ENCODE results near the gene FXYD3.

The FXYD3 gene

GRCh38 chr19:35077411-35078223 lies 38.0 kb upstream of the FXYD3 start:
- DNase-seq (ENCODE audit: low read depth), result no peak
- no peak overlapping the region for H3K4me3 ChIP-seq (ENCODE audit: low read depth, low read length)
- TF ChIP-seq, protein P1, sequence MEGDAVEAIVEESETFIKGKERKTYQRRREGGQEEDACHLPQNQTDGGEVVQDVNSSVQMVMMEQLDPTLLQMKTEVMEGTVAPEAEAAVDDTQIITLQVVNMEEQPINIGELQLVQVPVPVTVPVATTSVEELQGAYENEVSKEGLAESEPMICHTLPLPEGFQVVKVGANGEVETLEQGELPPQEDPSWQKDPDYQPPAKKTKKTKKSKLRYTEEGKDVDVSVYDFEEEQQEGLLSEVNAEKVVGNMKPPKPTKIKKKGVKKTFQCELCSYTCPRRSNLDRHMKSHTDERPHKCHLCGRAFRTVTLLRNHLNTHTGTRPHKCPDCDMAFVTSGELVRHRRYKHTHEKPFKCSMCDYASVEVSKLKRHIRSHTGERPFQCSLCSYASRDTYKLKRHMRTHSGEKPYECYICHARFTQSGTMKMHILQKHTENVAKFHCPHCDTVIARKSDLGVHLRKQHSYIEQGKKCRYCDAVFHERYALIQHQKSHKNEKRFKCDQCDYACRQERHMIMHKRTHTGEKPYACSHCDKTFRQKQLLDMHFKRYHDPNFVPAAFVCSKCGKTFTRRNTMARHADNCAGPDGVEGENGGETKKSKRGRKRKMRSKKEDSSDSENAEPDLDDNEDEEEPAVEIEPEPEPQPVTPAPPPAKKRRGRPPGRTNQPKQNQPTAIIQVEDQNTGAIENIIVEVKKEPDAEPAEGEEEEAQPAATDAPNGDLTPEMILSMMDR (IDR thresholded peaks at IDR 0.05; ENCODE audit: low read depth, low read length, missing control alignments), result no peak

DNA sequence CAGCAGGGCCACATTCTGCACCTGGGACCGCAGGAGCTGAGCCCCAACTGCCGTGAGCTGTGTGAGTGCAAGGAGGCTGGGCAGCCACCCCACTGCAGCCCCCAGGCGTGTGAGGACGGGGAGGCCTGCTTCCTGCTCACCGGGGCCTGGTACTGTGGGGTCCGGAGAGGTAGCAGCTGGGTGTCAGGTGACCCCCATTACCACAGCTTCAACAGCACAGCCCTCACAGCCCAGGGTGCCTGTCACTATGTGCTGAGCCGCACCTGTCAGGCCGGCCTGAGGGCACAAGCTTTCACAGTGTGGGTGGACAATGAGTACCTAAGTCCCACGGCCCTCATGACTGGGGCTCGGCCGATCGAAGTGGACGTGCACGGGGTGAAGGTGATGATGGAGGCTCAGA lies 35.8 kb upstream of the FXYD3 start:
- TF ChIP-seq, protein P1 (IDR thresholded peaks at IDR 0.05; ENCODE audit: low read depth, low read length, missing control alignments), result no peak

DNA sequence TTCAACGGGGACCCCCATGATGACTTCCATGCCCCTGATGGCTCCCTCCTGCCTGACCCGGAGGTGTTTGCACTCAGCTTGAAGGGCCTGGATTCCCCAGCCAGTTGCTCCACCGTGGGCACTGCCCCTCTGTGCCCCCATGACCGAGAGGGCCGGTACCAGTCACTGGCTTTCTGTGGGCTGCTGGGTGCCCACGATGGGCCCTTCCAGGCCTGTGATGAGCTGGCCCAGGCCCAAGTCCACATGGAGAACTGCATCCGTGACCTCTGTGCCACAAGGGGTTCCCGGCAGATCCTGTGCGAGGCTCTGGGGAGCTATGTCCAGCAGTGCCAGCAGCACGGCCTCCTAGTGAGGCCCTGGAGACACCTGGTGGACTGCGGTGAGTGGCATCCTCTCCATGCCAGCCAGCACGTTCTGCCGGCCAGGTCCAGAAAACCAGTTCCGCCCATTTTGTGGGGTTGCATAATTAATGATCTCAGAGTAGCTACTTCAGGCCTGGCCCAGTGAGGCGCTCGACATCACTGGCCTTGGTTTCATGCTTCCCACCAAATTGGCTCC lies 34.9 kb upstream of the FXYD3 start:
- TF ChIP-seq, protein P1 (IDR thresholded peaks at IDR 0.05; ENCODE audit: low read depth, low read length, missing control alignments), result no peak
- H3K4me3 ChIP-seq (ENCODE audit: low read depth, low read length), result no peak overlapping the region

More for the DNA sequence above, 35.8 kb upstream of the FXYD3 start:
- no peak for DNase-seq (ENCODE audit: low read depth)
- H3K4me3 ChIP-seq (ENCODE audit: low read depth, low read length), result no peak overlapping the region

DNA sequence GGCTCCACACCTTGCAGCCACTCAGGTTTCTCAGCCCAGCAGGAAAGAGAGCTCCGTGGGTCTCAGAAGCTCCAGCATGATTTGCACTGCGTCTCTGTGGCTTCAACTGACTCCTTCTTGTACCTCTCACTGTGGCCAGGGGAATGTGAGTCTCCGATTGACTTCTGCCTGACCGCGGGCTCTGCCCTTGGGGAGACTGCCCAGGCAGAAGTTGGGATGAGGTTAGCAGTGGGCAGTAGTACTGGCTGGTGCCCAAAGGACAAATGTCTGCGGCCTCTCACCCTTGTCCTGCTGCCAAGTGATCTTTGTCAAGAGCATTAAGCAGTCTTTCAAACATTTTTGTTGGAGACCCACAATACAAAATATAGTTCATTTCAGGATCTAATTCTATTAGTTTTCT lies 34.4 kb upstream of the FXYD3 start:
- TF ChIP-seq, protein P1 (IDR thresholded peaks at IDR 0.05; ENCODE audit: low read depth, low read length, missing control alignments), result no peak
- DNase-seq (ENCODE audit: low read depth), result no peak
- H3K4me3 ChIP-seq (ENCODE audit: low read depth, low read length), result no peak overlapping the region

More for the DNA sequence above, 34.9 kb upstream of the FXYD3 start:
- DNase-seq (ENCODE audit: low read depth), result no peak

- H3K4me3 ChIP-seq (ENCODE audit: low read depth, low read length), result no peak overlapping the region
- no peak for DNase-seq (ENCODE audit: low read depth)
- TF ChIP-seq, protein P1 (IDR thresholded peaks at IDR 0.05; ENCODE audit: low read depth, low read length, missing control alignments), result no peak
Observed at GRCh38 chr19:35083691-35084508, 31.7 kb upstream of the FXYD3 start.

DNA sequence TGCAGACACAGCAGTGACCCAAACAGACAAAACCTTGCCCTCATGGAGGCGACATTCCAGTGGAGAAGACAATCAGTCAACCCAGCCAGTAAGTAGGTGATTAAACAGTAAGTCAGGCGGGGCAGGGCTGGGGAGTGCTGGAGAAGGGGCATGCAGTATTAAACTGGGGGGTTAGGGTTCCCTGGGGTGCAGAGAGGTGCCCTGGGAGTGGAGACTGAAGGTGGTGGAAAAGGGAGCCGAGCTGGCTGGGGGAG lies 31.2 kb upstream of the FXYD3 start:
- no peak overlapping the region for H3K4me3 ChIP-seq (ENCODE audit: low read depth, low read length)
- DNase-seq (ENCODE audit: low read depth), result no peak
- TF ChIP-seq, protein P1 (IDR thresholded peaks at IDR 0.05; ENCODE audit: low read depth, low read length, missing control alignments), result no peak

Data from GM12864 (cell line).